Natural killer cell (primary cell): ENCODE data around the gene SMC6. TPM values are rescaled to one million over a fixed set of nuclear protein-coding genes. Genes with fewer than 3 reads are reported as not detected.

Experiments
- ATAC-seq, 3 donors: fragments of 150-1000 bp in 2 of 3; fragments of 200-7000 bp in 1 of 3; cut with Tn5 transposase; 1 replicate in 1 of 3; 2 replicates in 2 of 3; pipeline ENCODE4 v1.10.0; 2021; ENCODE audit warnings: mild to moderate bottlenecking in 2 of 3, moderate library complexity in 2 of 3
- DNase-seq, 2 donors: peaks; one replicate each; pipeline versions ENCODE4 v3.0.0 to v3.0.0-alpha.2; 2013 to 2021; ENCODE audit warnings: mixed read lengths in 1 of 2
- H3K27ac ChIP-seq: one replicate; pipeline ENCODE4 v1.5.1; 2013; ENCODE audit warnings: mild to moderate bottlenecking, low read length
- H3K27me3 ChIP-seq: one replicate; pipeline ENCODE4 v1.6.1; 2013; ENCODE audit warnings: low read length; ENCODE audit not compliant: control insufficient read depth, insufficient read depth
- H3K36me3 ChIP-seq: one replicate; pipeline ENCODE4 v1.6.1; 2013; ENCODE audit warnings: low read length; ENCODE audit not compliant: control insufficient read depth, insufficient read depth
- H3K4me1 ChIP-seq: one replicate; pipeline ENCODE4 v1.6.1; 2013; ENCODE audit warnings: low read length; ENCODE audit not compliant: control insufficient read depth, insufficient read depth
- H3K4me3 ChIP-seq: one replicate; pipeline ENCODE4 v1.5.1; 2013; ENCODE audit warnings: low read length
- H3K9me3 ChIP-seq: one replicate; pipeline ENCODE4 v1.6.1; 2013; ENCODE audit warnings: low read length; ENCODE audit not compliant: control insufficient read depth, insufficient read depth
- H3K27ac Mint-ChIP-seq, 2 donors: one replicate each; pipeline ENCODE4 v1.8.0; 2022; ENCODE audit warnings: mild to moderate bottlenecking in 2 of 2, mixed read lengths in 2 of 2, moderate library complexity in 1 of 2
- H3K27me3 Mint-ChIP-seq, 2 donors: one replicate each; pipeline ENCODE4 v1.8.0; 2022; ENCODE audit warnings: low read depth in 2 of 2, mixed read lengths in 2 of 2
- H3K36me3 Mint-ChIP-seq: one replicate; pipeline ENCODE4 v1.8.0; 2022; ENCODE audit warnings: mixed read lengths
- H3K4me1 Mint-ChIP-seq, 2 donors: one replicate each; pipeline ENCODE4 v1.8.0; 2022; ENCODE audit warnings: mixed read lengths in 2 of 2
- H3K4me3 Mint-ChIP-seq: one replicate; pipeline ENCODE4 v1.8.0; 2022; ENCODE audit warnings: mild to moderate bottlenecking, moderate library complexity, mixed read lengths
- H3K9me3 Mint-ChIP-seq, 2 donors: one replicate each; pipeline ENCODE4 v1.8.0; 2022; ENCODE audit warnings: mixed read lengths in 2 of 2
- WGBS: methylation state at CpG from one replicate; pipeline ENCODE4 v1.1.7; 2013; ENCODE audit warnings: missing lambda C conversion rate; ENCODE audit not compliant: insufficient coverage; 5-methylcytosine and 5-hydroxymethylcytosine counted together
- intact Hi-C: fragments of 100-400 bp; cut with micrococcal nuclease; formaldehyde crosslinking; loops from one replicate; pipeline ENCODE4 v1.14.2; 2022
- total RNA-seq, 4 donors: library from RNA; stranded (reverse); fragments of 120-200 nt in 1 of 4; gene quantifications; one replicate each; pipeline versions ENCODE4 v1.2.3 to v1.2.4, GENCODE V29; 2013 to 2022
- TF ChIP-seq, protein P1 (sequence below): fragments of 200-600 bp; IDR thresholded peaks from one replicate; pipeline ENCODE4 v1.8.0; 2022; ENCODE audit warnings: antibody characterized with exemption

Gene SMC6
- total RNA-seq, 3 donors from 2014 or later (not counting 1 experiment from before 2014, with no cell fraction given) = 14.0 to 22.3 (median 20.6) TPM

DNA sequence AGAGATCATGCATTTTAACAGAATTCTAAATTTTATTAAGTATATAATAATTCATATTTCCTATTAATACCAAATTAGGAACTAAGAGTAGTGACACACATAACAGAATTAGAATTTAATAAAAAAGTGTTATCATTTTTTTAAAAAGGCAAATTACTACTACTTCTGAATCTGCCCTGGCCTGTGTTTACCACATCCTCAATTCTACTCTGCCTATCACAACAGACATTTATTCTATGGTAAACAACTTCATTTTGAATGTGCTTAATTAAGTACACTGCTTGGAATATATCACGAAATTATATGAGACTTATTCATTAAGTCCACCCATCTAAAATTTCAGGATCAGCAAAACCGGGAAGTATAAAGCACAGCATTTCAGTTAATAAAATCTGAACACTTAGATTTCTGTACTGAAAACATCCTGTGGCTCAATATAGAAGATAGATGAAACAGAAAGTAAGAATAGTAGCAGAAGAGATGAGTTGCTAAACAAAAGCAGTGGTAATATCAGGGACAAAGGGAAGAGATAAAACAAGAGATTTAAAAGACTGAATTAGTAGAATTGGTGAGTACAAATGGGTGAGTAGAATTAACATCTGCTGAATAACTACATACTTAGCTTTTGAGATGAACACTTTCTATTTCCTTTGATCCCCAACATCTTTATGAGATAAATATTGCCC, 3.7 kb downstream of the SMC6 start:
- peaks cover 21 to 33% of the 10 kb centered on the region in 2 donors for H3K4me1 Mint-ChIP-seq
- TF ChIP-seq, protein P1, sequence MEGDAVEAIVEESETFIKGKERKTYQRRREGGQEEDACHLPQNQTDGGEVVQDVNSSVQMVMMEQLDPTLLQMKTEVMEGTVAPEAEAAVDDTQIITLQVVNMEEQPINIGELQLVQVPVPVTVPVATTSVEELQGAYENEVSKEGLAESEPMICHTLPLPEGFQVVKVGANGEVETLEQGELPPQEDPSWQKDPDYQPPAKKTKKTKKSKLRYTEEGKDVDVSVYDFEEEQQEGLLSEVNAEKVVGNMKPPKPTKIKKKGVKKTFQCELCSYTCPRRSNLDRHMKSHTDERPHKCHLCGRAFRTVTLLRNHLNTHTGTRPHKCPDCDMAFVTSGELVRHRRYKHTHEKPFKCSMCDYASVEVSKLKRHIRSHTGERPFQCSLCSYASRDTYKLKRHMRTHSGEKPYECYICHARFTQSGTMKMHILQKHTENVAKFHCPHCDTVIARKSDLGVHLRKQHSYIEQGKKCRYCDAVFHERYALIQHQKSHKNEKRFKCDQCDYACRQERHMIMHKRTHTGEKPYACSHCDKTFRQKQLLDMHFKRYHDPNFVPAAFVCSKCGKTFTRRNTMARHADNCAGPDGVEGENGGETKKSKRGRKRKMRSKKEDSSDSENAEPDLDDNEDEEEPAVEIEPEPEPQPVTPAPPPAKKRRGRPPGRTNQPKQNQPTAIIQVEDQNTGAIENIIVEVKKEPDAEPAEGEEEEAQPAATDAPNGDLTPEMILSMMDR = no peak
- H3K27me3 Mint-ChIP-seq = no peaks in the 10 kb centered on the region
- Histone ChIP-seq H3K36me3 (no peaks in the 10 kb centered on the region), H3K4me1 (peaks cover 7% of the 10 kb centered on the region), H3K27ac (no peak overlapping the region), H3K27me3 (no peaks in the 10 kb centered on the region), H3K9me3 (no peaks in the 10 kb centered on the region), H3K4me3 (no peak overlapping the region)
- no CpG with 5 or more reads among the region's 2 CpGs for WGBS
- peak overlapping the region; percentile 12 to 71 for H3K27ac Mint-ChIP-seq
- DNase-seq (peak in 1 of 2 donors; percentile 5), ATAC-seq (no peak)
- no peaks in the 10 kb centered on the region for H3K36me3 Mint-ChIP-seq
- no peaks in the 10 kb centered on the region for H3K9me3 Mint-ChIP-seq
- no peak overlapping the region for H3K4me3 Mint-ChIP-seq
- intact Hi-C loops = no loop called here

DNA sequence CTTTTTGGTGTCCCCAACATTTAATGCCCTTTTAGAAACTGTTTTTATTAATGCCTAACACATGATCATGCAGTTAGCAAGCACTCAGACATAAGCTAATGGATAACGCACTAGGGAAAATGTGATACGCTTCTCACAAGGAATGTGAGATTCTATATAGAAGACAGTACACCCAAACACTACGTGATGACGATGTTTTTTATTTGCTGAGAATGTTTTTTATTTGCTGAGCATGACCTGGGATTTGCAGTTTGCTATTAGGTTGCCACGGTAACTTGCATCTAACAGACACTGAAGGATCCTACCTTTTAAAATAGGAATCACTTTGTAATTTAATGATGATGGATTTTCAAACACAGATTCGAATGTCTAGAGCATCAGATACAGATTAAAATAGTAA, 4.9 kb downstream of the SMC6 start:
- no peaks in the 10 kb centered on the region for H3K36me3 Mint-ChIP-seq
- no peak for ATAC-seq
- H3K27ac ChIP-seq = no peak overlapping the region

GRCh38 chr2:17747684-17748452, 5.7 kb downstream of the SMC6 start:
- no peak for ATAC-seq
- H3K4me3 ChIP-seq = no peak overlapping the region
- H3K4me3 Mint-ChIP-seq = no peak overlapping the region
- H3K9me3 Mint-ChIP-seq = no peaks in the 10 kb centered on the region
- intact Hi-C loops = no loop called here
- H3K27me3 ChIP-seq = no peaks in the 10 kb centered on the region
- H3K27me3 Mint-ChIP-seq = no peaks in the 10 kb centered on the region
- no peak for DNase-seq
- TF ChIP-seq, protein P1 = no peak
- H3K27ac ChIP-seq = no peak overlapping the region
- H3K4me1 ChIP-seq = no peaks in the 10 kb centered on the region
- H3K36me3 Mint-ChIP-seq = no peaks in the 10 kb centered on the region
- no peak overlapping the region for H3K27ac Mint-ChIP-seq
- peaks cover 12% of the 10 kb centered on the region for H3K36me3 ChIP-seq
- H3K4me1 Mint-ChIP-seq = peaks cover 7 to 22% of the 10 kb centered on the region in 2 donors
- no peaks in the 10 kb centered on the region for H3K9me3 ChIP-seq
- WGBS = 96% methylated on average over 4 of the region's 4 CpGs

More for the DNA sequence above, 4.9 kb downstream of the SMC6 start:
- Histone ChIP-seq H3K9me3 (no peaks in the 10 kb centered on the region), H3K27me3 (no peaks in the 10 kb centered on the region), H3K4me3 (no peak overlapping the region), H3K36me3 (peaks cover 10% of the 10 kb centered on the region), H3K4me1 (no peaks in the 10 kb centered on the region)
- Mint-ChIP-seq H3K27me3 (no peaks in the 10 kb centered on the region), H3K9me3 (no peaks in the 10 kb centered on the region), H3K27ac (no peak overlapping the region), H3K4me1 (peaks cover 9 to 21% of the 10 kb centered on the region in 2 donors), H3K4me3 (no peak overlapping the region)
- WGBS = 100% methylated on average over 1 of the region's 6 CpGs
- no peak for DNase-seq
- TF ChIP-seq, protein P1 = no peak
- intact Hi-C loops = no loop called here
